HG02938 (cell line): ENCODE measurements around the gene SLC9C2.
"Not testable (repeated sequence)": the region's sequence is repeated elsewhere in the genome, so short reads cannot be mapped to it uniquely, and the experiment has no call there.

Source experiments
- ATAC-seq: cut with Tn5 transposase; IDR thresholded peaks from one replicate; pipeline ENCODE4 v1.9.1; 2021; ENCODE audit warnings: mild to moderate bottlenecking, moderate library complexity; ENCODE audit not compliant: unreplicated experiment

Gene SLC9C2, protein sequence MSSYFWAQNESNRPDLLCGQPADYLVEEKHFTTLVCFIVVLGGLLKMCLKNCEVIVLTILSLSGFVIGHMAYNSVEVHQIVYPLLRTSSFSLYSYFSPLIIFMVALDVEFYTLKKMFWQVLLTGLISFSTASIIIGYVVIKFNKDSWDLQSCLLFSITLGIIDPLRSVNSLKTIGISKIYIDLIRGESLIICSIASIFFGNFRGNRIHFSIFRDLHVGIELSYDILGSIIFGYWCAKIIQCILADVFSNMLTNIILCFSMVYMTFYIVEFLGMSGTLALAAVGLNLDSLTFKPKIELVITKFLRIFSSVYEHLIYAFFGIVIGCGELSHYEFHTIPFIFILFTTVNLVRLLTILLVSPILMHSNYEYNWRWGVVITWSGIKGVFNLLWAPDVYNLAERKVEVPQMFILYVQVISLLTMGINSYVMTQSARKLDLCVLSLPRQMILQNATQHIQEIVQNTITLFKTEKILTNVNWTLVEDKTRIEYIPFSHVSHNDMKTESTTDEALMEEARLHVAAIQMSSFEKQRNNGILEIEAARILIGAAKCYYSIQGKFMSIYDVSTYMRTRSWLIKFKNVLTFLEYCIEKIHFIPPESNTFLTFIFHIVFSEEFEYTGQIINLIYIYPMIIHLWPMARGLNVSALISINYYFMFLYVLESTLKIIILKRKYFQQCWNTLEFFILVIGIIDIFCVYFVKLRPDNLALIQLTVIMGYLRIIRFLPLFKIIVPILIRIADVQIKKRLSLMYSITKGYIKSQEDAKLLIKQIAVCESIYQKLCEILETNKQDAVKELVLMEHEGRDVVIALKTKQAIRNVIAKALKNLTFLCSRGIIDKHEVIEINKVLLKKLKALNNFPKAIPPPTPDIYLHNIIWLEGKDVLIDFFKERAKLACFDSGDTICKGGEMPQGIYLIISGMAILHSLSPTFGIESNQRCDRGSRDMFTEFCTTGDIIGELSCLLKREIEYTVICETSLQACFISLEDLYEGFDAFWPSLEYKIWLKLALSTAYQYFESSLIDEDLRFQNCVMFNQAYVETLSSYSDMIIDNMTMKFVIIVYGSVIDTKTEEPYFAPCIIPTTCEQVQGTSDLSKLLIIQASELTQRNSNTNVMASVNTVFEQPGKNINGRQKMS

DNA sequence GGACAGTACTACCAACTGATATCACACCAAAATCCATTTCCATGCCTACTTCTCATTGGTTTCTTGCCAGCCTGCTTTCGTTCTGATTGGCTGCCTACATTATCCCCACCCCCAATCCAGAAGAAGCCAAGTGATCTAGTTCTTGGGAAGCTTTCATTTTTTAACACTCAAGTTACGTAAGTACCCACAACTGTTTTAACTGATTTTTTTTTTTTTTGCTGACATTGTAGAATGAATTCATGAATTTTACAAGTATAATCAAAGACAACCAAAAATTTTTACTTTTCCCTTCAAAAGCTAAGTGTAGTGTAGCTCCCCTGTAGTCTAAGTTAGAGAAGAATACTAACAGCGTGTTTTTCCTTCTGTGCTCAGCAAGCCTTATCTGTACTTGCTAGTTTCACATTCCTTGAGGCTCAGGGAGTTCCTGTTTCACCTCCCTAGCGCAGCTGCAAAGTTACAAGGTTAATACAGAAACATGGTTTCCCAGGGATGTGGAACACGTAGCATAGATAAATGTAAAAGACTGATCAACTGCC is at the start of gene SLC9C2:
TSS of gene SLC9C2 (minus strand) at position 17 of the 536 bp plus-strand sequence. CDS start 1,296 bp downstream, outside the sequence.
- ATAC-seq: no peak

DNA sequence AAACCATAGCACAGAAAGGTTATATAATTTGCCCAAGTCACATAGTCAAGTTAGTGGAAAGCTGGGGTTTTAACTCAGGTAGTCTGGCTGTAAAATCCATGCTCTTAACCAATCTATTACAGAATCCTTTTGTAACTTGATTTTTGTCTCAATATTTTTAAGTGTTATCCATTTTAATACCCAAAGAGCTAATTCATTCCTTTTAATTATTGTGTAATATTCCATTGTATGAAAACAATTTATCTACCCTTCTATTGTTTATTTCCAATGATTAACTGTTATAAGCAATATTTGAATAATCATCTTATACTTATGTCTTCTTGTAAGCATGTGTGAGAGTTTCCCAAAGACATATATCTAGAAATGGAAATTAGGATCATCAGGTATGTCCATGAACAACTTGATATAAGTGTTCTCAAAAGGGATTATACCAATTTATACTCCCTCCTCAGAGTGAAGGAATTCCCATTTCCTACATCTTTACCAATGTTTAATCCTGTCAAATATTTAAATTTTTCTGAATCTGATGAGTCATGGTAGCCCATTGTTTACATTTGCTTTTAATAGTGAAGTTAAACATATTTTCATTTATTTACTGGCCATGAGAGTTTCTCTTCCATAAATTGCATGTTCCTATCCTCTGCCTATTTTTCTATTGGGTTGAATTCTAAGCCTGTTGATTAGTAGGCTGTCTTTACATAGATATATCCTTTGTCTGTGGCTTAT is 46.2 kb upstream of the SLC9C2 start:
- no peak for ATAC-seq

DNA sequence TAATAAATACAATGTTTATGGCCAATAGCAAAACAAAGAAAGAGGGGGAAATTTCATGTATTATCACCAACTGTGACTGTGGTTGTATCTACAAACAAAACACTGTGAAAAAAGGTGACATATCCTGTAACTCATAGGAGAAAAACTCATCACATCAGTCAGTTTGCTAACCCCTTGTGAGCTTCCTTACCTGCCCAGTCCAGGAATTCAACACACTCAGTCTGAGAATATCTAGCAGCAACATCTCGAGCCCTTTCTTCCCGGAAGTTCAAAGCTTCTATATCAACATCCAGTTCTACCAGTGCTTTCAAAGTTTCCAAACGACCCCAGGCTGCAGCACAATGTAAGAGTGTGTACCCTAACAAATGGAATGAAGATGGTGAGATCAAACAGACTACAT is 43.8 kb upstream of the SLC9C2 start:
- no peak for ATAC-seq

DNA sequence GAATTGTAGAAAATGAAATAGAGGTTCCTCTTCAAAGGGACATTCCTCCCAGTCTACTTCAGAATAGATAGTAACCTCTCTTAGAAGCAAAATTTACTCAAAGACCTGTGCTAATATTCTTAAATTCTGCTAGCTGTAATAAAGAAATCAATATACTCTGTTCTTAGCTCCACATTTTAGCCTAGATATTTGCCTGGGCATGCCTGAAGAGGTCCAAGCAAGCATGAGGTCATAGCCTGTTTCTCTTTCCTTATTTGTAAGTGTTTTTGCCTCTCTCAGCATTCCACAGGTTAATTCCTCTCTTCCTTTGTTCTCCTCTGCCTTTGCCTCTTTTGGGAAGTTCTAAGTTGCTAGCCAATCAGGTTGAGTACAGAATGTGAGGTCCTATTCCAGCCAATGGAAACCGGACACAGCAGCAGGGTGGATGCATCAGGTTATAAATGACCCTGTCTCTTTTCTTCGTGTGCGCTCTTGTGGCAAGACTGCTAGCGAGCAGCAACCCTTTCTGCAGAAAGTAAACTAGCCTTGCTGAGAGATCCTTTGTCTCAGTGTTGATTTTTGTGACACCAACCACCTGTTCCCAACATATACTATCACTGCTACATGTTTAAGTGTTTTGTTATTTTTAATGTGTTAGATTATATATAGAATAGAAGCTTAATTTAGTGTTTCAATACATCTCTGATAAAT is 39.7 kb upstream of the SLC9C2 start:
- ATAC-seq: not testable (repeated sequence)

DNA sequence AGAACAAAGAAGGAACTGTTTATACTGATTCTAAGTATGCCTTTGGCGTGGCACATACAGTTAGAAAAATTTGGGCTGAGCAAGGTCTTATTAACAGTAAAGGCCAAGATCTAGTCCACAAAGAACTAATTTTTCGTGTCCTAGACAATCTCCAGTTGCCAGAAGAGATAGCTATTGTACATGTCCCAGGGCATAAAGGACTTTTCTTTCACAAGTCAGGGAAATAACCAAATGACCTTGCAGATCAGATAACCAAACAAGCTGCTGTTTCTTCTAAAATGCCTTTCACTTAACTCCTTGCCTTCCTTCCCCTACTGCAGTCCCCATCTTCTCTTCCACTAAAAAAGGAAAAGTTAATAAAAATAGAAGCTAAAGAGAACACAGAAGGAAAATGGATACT is 36.2 kb upstream of the SLC9C2 start:
- no peak for ATAC-seq

DNA sequence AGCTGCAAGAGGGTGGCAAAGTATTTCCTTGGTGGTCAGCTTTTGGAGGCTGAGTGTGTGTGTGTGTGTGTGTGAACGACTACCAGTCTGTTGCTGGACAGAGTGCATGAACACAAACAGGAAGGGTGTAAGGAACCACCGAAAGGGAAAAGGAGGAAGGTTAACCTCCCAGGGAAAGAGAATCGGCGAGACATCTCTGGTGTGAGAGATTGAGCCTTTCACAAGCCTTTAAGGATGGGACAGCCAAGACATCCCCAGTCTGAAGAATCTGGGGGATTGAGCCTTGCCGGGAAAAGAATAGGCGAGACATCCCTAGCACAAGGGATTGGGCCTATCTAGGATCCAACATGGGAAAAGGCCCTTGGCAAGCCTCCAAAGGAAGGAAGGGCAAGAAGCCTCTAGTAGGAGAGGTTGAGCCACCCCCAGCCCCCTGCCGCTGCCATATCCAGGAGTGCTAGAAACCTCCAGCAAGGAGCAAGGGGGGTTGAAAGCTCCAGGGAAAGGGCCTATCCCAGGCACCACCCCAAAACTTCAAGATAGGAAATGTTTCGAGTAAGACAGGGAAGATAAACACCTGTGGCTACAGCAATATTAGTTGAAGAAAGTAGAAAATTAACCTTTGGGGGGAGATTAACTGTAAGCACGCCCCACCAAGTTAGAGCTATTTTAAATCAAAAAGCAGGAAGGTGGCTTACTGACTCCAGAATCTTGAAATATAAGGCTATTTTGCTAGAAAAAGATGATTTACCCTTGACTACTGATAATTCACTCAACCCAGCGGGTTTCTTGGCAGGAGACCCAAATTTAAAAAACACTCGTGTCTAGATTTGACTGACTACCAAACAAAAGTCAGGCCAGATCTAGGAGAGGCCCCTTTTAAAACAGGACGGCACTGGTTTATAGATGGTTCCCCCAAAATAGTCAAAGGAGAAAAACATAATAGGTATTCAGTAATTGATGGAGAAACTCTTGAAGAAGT is 35.5 kb upstream of the SLC9C2 start:
- ATAC-seq: no peak

DNA sequence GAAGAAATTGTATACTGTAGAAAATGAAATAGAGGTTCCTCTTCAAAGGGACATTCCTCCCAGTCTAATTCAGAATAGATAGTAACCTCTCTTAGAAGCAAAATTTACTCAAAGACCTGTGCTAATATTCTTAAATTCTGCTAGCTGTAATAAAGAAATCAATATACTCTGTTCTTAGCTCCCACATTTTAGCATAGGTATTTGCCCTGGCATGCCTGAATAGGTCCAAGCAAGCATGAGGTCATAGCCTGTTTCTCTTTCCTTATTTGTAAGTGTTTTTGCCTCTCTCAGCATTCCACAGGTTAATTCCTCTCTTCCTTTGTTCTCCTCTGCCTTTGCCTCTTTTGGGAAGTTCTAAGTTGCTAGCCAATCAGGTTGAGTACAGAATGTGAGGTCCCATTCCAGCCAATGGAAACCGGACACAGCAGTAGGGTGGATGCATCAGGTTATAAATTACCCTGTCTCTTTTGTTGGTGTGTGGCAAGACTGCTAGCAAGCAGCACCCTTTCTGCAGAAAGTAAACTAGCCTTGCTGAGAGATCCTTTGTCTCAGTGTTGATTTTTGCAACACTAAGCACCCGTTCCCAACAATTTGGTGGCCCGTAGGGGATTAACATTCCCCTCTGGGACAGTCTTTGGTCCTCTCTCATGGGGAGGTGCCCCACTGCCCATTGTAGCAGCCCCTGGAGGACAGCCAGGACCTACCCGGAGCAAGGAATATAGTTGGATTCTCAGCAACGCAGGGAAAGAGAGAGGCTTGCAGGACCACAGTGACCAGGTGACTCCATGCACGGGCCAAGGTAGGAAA is 34.6 kb upstream of the SLC9C2 start:
- not testable (repeated sequence) for ATAC-seq

DNA sequence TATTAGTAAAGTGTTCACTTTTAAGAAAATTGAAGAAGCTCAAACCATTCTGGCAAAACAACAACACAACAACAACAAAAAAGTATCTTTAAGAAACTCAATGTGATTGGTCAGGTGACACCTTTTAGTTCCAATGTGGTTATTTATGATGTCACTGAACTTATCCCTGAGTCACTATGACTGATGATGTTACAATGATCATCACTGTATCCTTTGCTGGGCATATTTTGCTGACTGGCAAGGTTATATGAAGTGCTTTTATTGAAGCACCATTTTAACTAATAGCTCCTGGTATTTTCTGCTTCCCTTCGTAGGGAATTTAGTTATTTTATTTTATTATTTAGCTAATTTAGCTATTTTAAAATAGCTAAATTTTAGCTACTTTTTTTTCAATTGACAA is 32.2 kb upstream of the SLC9C2 start, which contains the start of gene TEX50:
TSS of gene TEX50 (plus strand) at position 223 of the 400 bp plus-strand sequence. CDS start 184 bp downstream, outside the sequence.
- no peak for ATAC-seq

DNA sequence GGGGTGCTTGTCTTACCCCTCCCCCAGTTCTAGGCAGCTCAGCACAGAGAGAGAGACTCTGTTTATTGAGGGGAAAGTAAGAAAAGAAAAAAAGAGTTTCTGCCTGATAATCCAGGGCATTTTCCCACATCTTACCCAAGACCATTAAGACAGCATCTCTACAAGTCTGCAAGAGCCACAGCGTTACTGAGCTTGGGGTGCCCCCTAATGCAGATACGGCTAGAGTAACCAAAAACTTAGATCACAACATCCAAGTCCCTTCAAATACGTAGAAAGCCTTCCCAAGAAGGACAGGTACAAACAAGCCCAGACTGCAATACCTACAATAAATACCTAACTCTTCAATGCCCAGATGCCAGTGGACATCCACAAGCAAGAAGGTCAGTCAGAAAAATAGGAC is 26.0 kb upstream of the SLC9C2 start:
- no peak for ATAC-seq

DNA sequence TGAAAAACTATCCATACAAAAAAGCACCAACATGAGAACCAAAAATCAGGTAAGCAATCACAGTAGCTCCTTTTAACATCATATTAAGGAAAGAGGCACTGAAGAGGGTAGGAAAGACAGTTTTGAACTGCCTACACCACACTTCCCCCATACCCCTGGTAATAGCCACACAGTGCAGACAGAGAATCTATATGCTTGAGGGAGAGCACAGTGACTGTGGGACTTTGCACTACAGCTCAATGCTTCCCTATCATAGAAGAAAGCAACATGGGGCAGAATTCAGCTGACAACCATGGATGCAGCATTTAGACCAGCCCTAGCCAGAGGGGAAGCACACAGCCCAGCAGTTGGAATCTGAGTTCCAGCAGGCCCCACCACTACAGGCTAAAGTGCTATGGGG is 24.4 kb upstream of the SLC9C2 start:
- no peak for ATAC-seq

DNA sequence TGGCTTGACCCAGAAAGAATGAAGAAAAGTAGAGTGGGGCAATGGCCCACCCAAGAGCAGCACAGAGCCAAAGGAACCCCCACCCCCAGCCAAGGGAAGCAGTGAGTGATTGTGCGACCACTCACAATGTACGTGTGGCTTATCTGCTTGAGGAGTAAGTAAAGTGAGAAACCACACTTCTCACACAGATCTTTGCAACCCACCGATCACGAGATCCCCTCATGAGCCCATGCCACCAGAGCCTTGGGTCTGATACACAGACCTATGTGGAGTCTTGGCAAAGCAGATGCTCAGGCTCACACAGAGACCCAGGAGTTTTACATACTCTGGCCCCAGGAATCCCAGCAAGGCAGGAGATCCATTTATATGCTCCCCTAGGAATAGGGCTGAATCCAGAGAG is 14.0 kb upstream of the SLC9C2 start:
- ATAC-seq: no peak

DNA sequence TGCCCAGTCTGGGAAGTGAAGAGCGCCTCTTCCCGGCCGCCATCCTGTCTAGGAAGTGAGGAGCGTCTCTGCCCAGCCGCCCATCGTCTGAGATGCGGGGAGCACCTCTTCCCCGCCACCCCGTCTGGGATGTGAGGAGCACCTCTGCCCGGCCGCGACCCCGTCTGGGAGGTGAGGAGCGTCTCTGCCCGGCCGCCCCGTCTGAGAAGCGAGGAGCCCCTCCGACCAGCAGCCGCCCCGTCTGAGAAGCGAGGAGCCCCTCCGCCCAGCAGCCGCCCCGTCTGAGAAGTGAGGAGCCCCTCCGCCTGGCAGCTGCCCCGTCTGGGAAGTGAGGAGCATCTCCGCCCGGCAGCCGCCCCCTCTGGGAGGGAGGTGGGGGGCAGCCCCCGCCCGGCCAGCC is 10.2 kb upstream of the SLC9C2 start:
- not testable (repeated sequence) for ATAC-seq

DNA sequence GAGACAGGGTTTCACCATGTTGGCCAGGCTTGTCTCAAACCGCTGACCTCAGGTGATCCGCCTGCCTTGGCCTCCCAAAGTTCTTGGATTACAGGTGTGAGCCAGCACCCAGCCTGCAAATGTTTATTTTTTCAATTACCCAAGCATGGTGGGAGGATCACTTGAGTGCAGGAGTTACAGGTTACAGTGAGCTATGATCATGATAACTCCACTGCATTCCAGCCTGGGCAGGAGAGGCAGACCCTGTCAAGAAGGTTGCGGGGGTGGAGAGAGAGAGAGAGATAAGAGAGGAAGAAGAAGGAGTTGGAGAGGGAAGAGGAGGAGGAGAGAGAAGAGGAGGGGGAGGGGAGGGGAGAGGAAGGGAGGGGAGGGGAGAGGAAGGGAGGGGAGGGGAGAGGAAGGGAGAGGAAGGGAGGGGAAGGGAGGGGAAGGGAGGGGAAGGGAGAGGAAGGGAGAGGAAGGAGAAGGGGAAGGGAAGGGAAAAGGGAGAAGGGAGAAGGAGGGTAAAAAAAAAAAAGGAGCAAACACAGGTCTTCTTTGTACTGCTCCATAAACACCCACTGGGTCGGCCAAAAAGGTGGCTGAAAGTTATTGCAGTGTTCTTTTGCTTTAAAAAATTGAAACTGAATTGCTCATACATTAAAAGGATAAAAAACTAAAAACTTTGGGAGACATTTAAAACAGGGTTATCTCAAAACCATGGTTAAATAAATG is 5.8 kb upstream of the SLC9C2 start:
- no peak for ATAC-seq

DNA sequence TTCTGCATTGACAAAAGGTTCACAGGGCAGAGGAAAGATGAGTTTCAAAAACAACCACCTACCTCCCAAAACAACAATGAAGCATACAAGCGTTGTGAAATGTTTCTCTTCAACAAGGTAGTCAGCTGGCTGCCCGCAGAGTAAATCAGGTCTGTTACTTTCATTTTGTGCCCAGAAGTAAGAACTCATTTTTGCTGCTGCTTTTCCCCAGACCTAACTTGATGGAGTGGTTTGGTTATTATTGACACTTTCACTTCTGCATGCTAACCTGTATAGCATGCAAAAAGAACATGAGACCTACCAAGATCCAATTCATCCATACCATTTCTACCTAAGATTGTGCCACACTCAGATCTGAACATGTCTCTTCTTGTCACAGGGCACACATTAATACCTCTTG is 1.3 kb downstream of the SLC9C2 start:
- ATAC-seq: peak; percentile 72

DNA sequence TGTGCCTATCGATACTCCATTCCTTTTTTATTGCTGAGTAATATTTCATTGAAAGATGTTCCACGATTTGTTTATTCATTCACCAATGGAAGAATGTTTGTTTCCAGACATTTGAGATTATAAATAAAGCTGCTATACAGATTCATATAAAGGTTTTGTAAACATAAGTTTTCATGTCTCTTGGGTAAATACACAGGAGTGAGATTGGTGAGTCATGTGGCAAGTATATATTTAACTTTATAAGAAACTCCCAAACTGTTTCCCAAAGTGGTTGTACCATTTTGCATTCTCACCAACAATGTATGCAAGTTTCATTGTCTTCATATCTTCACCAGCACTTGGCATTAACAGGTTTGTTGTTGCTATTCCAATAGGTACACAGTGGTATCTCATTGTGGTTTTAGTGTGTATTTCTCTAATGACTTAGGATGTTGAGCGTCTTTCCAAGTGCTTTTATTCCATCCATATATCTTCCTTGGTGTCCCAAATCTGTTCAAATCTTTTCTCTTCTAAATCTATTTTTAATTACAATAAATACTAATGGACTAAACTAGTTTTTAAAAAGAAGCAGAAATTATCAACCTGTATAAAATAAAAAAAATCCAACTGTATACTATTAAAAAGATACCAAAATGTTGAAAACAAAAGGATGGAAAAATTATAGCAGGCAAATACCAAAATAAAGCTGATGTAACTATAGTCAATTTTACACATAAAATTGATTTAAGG is 6.6 kb downstream of the SLC9C2 start:
- no peak for ATAC-seq

DNA sequence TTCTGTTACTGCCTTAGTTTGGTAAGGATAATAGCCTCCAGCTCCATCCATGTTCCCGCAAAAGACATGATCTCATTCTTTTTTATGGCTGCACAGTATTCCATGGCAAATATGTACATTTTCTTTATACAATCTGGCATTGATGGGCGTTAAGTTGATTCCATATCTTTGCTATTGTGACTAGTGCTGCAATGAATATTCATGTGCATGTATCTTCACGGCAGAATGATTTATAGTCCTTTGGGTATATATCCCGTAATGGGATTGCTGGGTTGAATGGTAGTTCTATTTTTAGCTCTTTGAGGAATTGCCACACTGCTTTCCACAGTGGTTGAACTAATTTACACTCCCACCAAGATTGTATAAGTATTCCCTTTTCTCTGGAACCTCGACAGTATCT is 11.7 kb downstream of the SLC9C2 start:
- ATAC-seq: not testable (repeated sequence)
